Upper lobe of left lung (tissue), 6 donors: ENCODE data around the gene PCSK6. TPM values are rescaled to one million over a fixed set of nuclear protein-coding genes. Genes with fewer than 3 reads are reported as not detected.

Source experiments
- ATAC-seq, 2 donors: fragments of 200-7000 bp; cut with Tn5 transposase; one replicate each; pipeline ENCODE4 v1.9.1; 2022; ENCODE audit warnings: mild to moderate bottlenecking in 2 of 2, moderate library complexity in 2 of 2; ENCODE audit not compliant: low FRiP score in 2 of 2
- DNase-seq, 2 donors: peaks; one replicate each; pipeline ENCODE4 v3.0.0-alpha.2; 2019 to 2020
- H3K27ac ChIP-seq, 4 donors: fragments of 200-600 bp; sonication (generic); one replicate each; pipeline ENCODE4 v1.5.1; 2016 to 2019
- H3K27me3 ChIP-seq, 4 donors: fragments of 200-600 bp; sonication (generic); one replicate each; pipeline ENCODE4 v1.5.1; 2017 to 2019
- H3K36me3 ChIP-seq, 4 donors: fragments of 200-600 bp; sonication (generic); one replicate each; pipeline ENCODE4 v1.5.1; 2016 to 2019
- H3K4me1 ChIP-seq, 4 donors: fragments of 200-600 bp; sonication (generic); one replicate each; pipeline ENCODE4 v1.5.1; 2018 to 2019
- H3K4me3 ChIP-seq, 4 donors: fragments of 200-600 bp; sonication (generic); one replicate each; pipeline ENCODE4 v1.5.1; 2017 to 2019; ENCODE audit warnings: mild to moderate bottlenecking in 2 of 4, moderate library complexity in 1 of 4
- H3K9me3 ChIP-seq, 4 donors: fragments of 200-600 bp; sonication (generic); one replicate each; pipeline ENCODE4 v1.5.1; 2018 to 2019
- CTCF ChIP-seq, 6 experiments: fragments of 450-650 bp in 4 of 6; fragments of 200-600 bp in 2 of 6; sonication (generic) in 2 of 6; IDR thresholded peaks; one replicate each; pipeline ENCODE4 v1.5.1; 2016 to 2019; ENCODE audit warnings: antibody characterized with exemption in 6 of 6
- EP300 ChIP-seq, 4 donors: sonication (generic); formaldehyde crosslinking; IDR thresholded peaks; one replicate each; pipeline ENCODE4 v1.5.1; 2017; ENCODE audit warnings: antibody characterized with exemption in 4 of 4, control low read depth in 2 of 4
- POLR2A ChIP-seq, 4 donors: fragments of 450-650 bp; IDR thresholded peaks; one replicate each; pipeline ENCODE4 v1.5.1; 2016 to 2017; ENCODE audit warnings: antibody characterized with exemption in 4 of 4, mild to moderate bottlenecking in 2 of 4
- POLR2AphosphoS5 ChIP-seq, 2 donors: sonication (generic); formaldehyde crosslinking; IDR thresholded peaks; one replicate each; pipeline ENCODE4 v1.5.1; 2017; ENCODE audit warnings: antibody characterized with exemption in 2 of 2
- WGBS, 2 donors: methylation state at CpG; one replicate each; pipeline ENCODE4 v1.1.5; 2017 to 2018; 5-methylcytosine and 5-hydroxymethylcytosine counted together
- total RNA-seq, 6 donors: library from RNA; depleted of rRNA in 4 of 6; stranded (reverse); fragments of >200 nt in 4 of 6; gene quantifications; one replicate each; pipeline versions ENCODE4 v1.1.0 to v1.2.1, GENCODE V29; 2016 to 2021
- donor health status: DM: no; HTN: no; CAD: no; lungs with moderate emphysema.
- donor health status: DM: no; HTN: yes; CAD: no; lungs with severe emphysema.

Gene PCSK6
- total RNA-seq, 6 donors from 2014 or later, result 3.1 to 24.4 (median 5.5) TPM

GRCh38 chr15:101477851-101478362, 11.6 kb downstream of the PCSK6 start:
- ATAC-seq (no peak), DNase-seq (no peak)
- Histone ChIP-seq H3K4me3 (no peak overlapping the region), H3K27me3 (no peaks in the 10 kb centered on the region), H3K36me3 (no peaks in the 10 kb centered on the region), H3K27ac (no peak overlapping the region), H3K4me1 (no peaks in the 10 kb centered on the region), H3K9me3 (no peaks in the 10 kb centered on the region)
- 74 to 79% methylated on average over 5 of the region's 5 CpGs for WGBS, 2 donors
- no peak for TF ChIP-seq CTCF (IDR thresholded peaks at IDR 0.05)
- no peak for TF ChIP-seq POLR2A (IDR thresholded peaks at IDR 0.05)
- TF ChIP-seq POLR2AphosphoS5 (IDR thresholded peaks at IDR 0.05), result no peak
- no peak for TF ChIP-seq EP300 (IDR thresholded peaks at IDR 0.05)

GRCh38 chr15:101476756-101477155, 12.8 kb downstream of the PCSK6 start:
- no peak for DNase-seq

GRCh38 chr15:101474983-101475382, 14.5 kb downstream of the PCSK6 start:
- 79 to 88% methylated on average over 7 of the region's 7 CpGs for WGBS, 2 donors
- Histone ChIP-seq H3K27me3 (no peaks in the 10 kb centered on the region), H3K9me3 (no peaks in the 10 kb centered on the region), H3K4me1 (no peaks in the 10 kb centered on the region), H3K36me3 (no peaks in the 10 kb centered on the region), H3K27ac (no peak overlapping the region), H3K4me3 (no peak overlapping the region)
- TF ChIP-seq CTCF (IDR thresholded peaks at IDR 0.05), result no peak
- no peak for TF ChIP-seq EP300 (IDR thresholded peaks at IDR 0.05)
- no peak for TF ChIP-seq POLR2AphosphoS5 (IDR thresholded peaks at IDR 0.05)
- TF ChIP-seq POLR2A (IDR thresholded peaks at IDR 0.05), result no peak
- ATAC-seq (no peak), DNase-seq (no peak)

More at GRCh38 chr15:101476756-101477155, 12.8 kb downstream of the PCSK6 start:
- H3K27ac ChIP-seq, result no peak overlapping the region
- H3K4me3 ChIP-seq, result no peak overlapping the region
- H3K4me1 ChIP-seq, result no peaks in the 10 kb centered on the region
- H3K9me3 ChIP-seq, result no peaks in the 10 kb centered on the region
- TF ChIP-seq CTCF (IDR thresholded peaks at IDR 0.05) (no peak), POLR2AphosphoS5 (IDR thresholded peaks at IDR 0.05) (no peak), EP300 (IDR thresholded peaks at IDR 0.05) (no peak), POLR2A (IDR thresholded peaks at IDR 0.05) (no peak)
- WGBS, 2 donors, result 89 to 96% methylated on average over 10 of the region's 10 CpGs
- H3K36me3 ChIP-seq, result no peaks in the 10 kb centered on the region
- ATAC-seq, result no peak
- H3K27me3 ChIP-seq, result no peaks in the 10 kb centered on the region

- H3K4me3 ChIP-seq, result no peak overlapping the region
- H3K9me3 ChIP-seq, result no peaks in the 10 kb centered on the region
- H3K36me3 ChIP-seq, result no peaks in the 10 kb centered on the region
- ATAC-seq, result no peak
- H3K27ac ChIP-seq, result no peak overlapping the region
- H3K4me1 ChIP-seq, result no peaks in the 10 kb centered on the region
- no peaks in the 10 kb centered on the region for H3K27me3 ChIP-seq
- TF ChIP-seq POLR2A (IDR thresholded peaks at IDR 0.05) (no peak), CTCF (IDR thresholded peaks at IDR 0.05) (no peak), POLR2AphosphoS5 (IDR thresholded peaks at IDR 0.05) (no peak), EP300 (IDR thresholded peaks at IDR 0.05) (no peak)
- no peak for DNase-seq
- WGBS, 2 donors, result 88 to 90% methylated on average over 10 of the region's 10 CpGs
Observed at GRCh38 chr15:101474233-101474632, 15.3 kb downstream of the PCSK6 start.

GRCh38 chr15:101472033-101472432, 17.5 kb downstream of the PCSK6 start:
- WGBS, 2 donors, result 81 to 82% methylated on average over 13 of the region's 13 CpGs
- DNase-seq, result no peak
- no peak for TF ChIP-seq CTCF (IDR thresholded peaks at IDR 0.05)
- TF ChIP-seq POLR2AphosphoS5 (IDR thresholded peaks at IDR 0.05), result no peak
- TF ChIP-seq POLR2A (IDR thresholded peaks at IDR 0.05), result no peak
- no peak for TF ChIP-seq EP300 (IDR thresholded peaks at IDR 0.05)
- Histone ChIP-seq H3K27ac (no peak overlapping the region), H3K36me3 (no peaks in the 10 kb centered on the region), H3K4me1 (no peaks in the 10 kb centered on the region), H3K27me3 (no peaks in the 10 kb centered on the region), H3K9me3 (no peaks in the 10 kb centered on the region), H3K4me3 (no peak overlapping the region)
- no peak for ATAC-seq
